ENCODE results near the gene GALNT4.

DNA sequence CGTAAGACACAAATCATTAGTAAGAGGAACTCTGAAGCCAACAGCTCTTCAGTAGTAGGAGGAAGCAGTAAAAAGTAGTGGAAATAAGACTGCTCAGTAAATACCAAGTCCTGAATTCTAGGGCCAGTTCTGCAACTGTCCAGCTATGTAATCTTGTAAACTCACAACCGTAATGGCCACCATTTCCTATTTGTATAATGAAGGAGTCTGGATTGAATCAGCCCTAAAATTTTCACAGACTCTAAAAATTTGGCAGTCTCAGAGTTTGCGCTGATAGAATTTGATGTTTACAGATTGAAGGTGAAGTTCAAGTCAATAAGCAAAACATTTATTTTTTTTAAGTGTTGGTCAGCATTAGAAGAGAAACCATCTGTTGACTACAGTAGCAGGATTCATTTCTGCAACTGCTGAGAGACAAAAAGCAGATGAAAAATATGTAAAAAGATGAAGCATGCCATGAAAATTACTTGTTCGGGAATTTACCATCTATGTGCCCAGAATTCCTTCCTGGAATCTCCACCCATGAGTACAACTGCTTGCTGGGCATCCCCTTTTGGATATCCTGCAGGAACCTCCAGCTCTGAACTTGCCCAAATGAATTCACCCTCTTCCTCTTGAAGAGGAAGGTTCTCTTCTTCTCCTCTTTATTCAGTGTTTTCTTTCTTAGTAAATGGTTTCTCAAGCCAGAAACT is 47.5 kb downstream of the GALNT4 start:
- TF ChIP-seq POLR2AphosphoS5 (IDR thresholded peaks at IDR 0.05), result no peak
- TF ChIP-seq, protein P1, sequence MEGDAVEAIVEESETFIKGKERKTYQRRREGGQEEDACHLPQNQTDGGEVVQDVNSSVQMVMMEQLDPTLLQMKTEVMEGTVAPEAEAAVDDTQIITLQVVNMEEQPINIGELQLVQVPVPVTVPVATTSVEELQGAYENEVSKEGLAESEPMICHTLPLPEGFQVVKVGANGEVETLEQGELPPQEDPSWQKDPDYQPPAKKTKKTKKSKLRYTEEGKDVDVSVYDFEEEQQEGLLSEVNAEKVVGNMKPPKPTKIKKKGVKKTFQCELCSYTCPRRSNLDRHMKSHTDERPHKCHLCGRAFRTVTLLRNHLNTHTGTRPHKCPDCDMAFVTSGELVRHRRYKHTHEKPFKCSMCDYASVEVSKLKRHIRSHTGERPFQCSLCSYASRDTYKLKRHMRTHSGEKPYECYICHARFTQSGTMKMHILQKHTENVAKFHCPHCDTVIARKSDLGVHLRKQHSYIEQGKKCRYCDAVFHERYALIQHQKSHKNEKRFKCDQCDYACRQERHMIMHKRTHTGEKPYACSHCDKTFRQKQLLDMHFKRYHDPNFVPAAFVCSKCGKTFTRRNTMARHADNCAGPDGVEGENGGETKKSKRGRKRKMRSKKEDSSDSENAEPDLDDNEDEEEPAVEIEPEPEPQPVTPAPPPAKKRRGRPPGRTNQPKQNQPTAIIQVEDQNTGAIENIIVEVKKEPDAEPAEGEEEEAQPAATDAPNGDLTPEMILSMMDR (IDR thresholded peaks at IDR 0.05 in 8 of 11, conservative IDR thresholded peaks at IDR 0.05 in 3 of 11), result no peak

All from spleen (tissue), 7 donors.